ENCODE results near the gene RPS10.

- TF ChIP-seq POLR2A (IDR thresholded peaks at IDR 0.05) (no peak), EP300 (IDR thresholded peaks at IDR 0.05) (no peak), POLR2AphosphoS5 (IDR thresholded peaks at IDR 0.05) (no peak)
- TF ChIP-seq, protein P1, sequence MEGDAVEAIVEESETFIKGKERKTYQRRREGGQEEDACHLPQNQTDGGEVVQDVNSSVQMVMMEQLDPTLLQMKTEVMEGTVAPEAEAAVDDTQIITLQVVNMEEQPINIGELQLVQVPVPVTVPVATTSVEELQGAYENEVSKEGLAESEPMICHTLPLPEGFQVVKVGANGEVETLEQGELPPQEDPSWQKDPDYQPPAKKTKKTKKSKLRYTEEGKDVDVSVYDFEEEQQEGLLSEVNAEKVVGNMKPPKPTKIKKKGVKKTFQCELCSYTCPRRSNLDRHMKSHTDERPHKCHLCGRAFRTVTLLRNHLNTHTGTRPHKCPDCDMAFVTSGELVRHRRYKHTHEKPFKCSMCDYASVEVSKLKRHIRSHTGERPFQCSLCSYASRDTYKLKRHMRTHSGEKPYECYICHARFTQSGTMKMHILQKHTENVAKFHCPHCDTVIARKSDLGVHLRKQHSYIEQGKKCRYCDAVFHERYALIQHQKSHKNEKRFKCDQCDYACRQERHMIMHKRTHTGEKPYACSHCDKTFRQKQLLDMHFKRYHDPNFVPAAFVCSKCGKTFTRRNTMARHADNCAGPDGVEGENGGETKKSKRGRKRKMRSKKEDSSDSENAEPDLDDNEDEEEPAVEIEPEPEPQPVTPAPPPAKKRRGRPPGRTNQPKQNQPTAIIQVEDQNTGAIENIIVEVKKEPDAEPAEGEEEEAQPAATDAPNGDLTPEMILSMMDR (IDR thresholded peaks at IDR 0.05) = no peak
Measured at GRCh38 chr6:34472425-34472824, 46.6 kb upstream of the RPS10 start.
